DMS53 treated with DMSO at 0.1 percent for 48 hours (cell line): Measurements from ENCODE around the gene HNRNPA0.

Source experiments
- DNase-seq: peaks from one replicate; lab custom pipeline; 2025; ENCODE audit not compliant: unreplicated experiment; lab: John Stamatoyannopoulos, UW

Gene HNRNPA0

GRCh38 chr5:137728048-137728447 is 26.1 kb downstream of the HNRNPA0 start:
- no peak for DNase-seq

- no peak for DNase-seq
Measured at GRCh38 chr5:137727623-137728022, 26.5 kb downstream of the HNRNPA0 start.

- DNase-seq: no peak
Measured at GRCh38 chr5:137724251-137724650, 29.9 kb downstream of the HNRNPA0 start.

GRCh38 chr5:137718611-137719010 is 35.6 kb downstream of the HNRNPA0 start:
- no peak for DNase-seq

GRCh38 chr5:137716337-137716736 is 37.8 kb downstream of the HNRNPA0 start:
- no peak for DNase-seq

- no peak for DNase-seq
Measured at GRCh38 chr5:137715456-137715855, 38.7 kb downstream of the HNRNPA0 start.

- no peak for DNase-seq
Measured at GRCh38 chr5:137714946-137715345, 39.2 kb downstream of the HNRNPA0 start.

GRCh38 chr5:137714494-137714893 is 39.7 kb downstream of the HNRNPA0 start:
- DNase-seq: no peak

- no peak for DNase-seq
Measured at GRCh38 chr5:137712139-137712667, 42.0 kb downstream of the HNRNPA0 start.

GRCh38 chr5:137710086-137710485 is 44.1 kb downstream of the HNRNPA0 start:
- no peak for DNase-seq

- DNase-seq: no peak
Measured at GRCh38 chr5:137708796-137709559, 45.2 kb downstream of the HNRNPA0 start.

GRCh38 chr5:137708062-137708461 is 46.1 kb downstream of the HNRNPA0 start:
- DNase-seq: no peak

- DNase-seq: no peak
Measured at GRCh38 chr5:137706841-137707240, 47.3 kb downstream of the HNRNPA0 start.

GRCh38 chr5:137705106-137705505 is 49.1 kb downstream of the HNRNPA0 start:
- DNase-seq: no peak

- no peak for DNase-seq
Measured at GRCh38 chr5:137703565-137703964, 50.6 kb downstream of the HNRNPA0 start.

GRCh38 chr5:137700282-137700680 is 53.9 kb downstream of the HNRNPA0 start:
- DNase-seq: no peak

GRCh38 chr5:137699336-137700281 is 54.6 kb downstream of the HNRNPA0 start:
- DNase-seq: no peak

- DNase-seq: no peak
Measured at GRCh38 chr5:137696481-137696880, 57.7 kb downstream of the HNRNPA0 start.

- no peak for DNase-seq
Measured at GRCh38 chr5:137695651-137696428, 58.3 kb downstream of the HNRNPA0 start.
